Hepatocyte (in vitro differentiated cells): Measurements from ENCODE around the gene TRIM44. TPM values are rescaled to one million over a fixed set of nuclear protein-coding genes. Genes with fewer than 3 reads are reported as not detected.

Source experiments
- DNase-seq: peaks from one replicate; pipeline ENCODE4 v3.0.0-alpha.2; 2016; ENCODE audit warnings: low spot score
- H2AFZ ChIP-seq: fragments of 200-600 bp; sonication (generic); 2 replicates; pipeline ENCODE4 v1.6.0; 2016; ENCODE audit warnings: antibody characterized with exemption, mild to moderate bottlenecking
- H3K27ac ChIP-seq: fragments of 200-600 bp; sonication (generic); 2 replicates; pipeline ENCODE4 v1.5.1; 2016; ENCODE audit warnings: mild to moderate bottlenecking
- H3K27me3 ChIP-seq: fragments of 200-600 bp; sonication (generic); 2 replicates; pipeline ENCODE4 v1.6.1; 2016
- H3K36me3 ChIP-seq: fragments of 200-600 bp; sonication (generic); replicated peaks from 2 replicates; pipeline ENCODE4 v1.5.1; 2016; ENCODE audit warnings: low read depth; ENCODE audit not compliant: insufficient read depth
- H3K4me1 ChIP-seq: fragments of 200-600 bp; sonication (generic); 2 replicates; pipeline ENCODE4 v1.5.1; 2016; ENCODE audit warnings: mild to moderate bottlenecking, moderate library complexity; ENCODE audit not compliant: insufficient read depth
- H3K4me2 ChIP-seq: fragments of 200-600 bp; sonication (generic); 2 replicates; pipeline ENCODE4 v1.6.0; 2016
- H3K4me3 ChIP-seq: fragments of 200-600 bp; sonication (generic); 2 replicates; pipeline ENCODE4 v1.5.1; 2016; ENCODE audit warnings: mild to moderate bottlenecking
- H3K79me2 ChIP-seq: fragments of 200-600 bp; sonication (generic); 2 replicates; pipeline ENCODE4 v1.6.0; 2017; ENCODE audit warnings: mild to moderate bottlenecking
- H3K9me2 ChIP-seq: fragments of 200-600 bp; sonication (generic); replicated peaks from 2 replicates; pipeline ENCODE4 v1.6.0; 2017; ENCODE audit warnings: mild to moderate bottlenecking; ENCODE audit not compliant: insufficient read depth
- H3K9me3 ChIP-seq: fragments of 200-600 bp; sonication (generic); 2 replicates; pipeline ENCODE4 v1.5.1; 2016; ENCODE audit warnings: low read depth, mild to moderate bottlenecking
- H4K20me1 ChIP-seq: fragments of 200-600 bp; sonication (generic); 2 replicates; pipeline ENCODE4 v1.6.0; 2016; ENCODE audit warnings: mild to moderate bottlenecking; ENCODE audit not compliant: insufficient read depth, poor library complexity, severe bottlenecking
- CTCF ChIP-seq: fragments of 200-600 bp; sonication (generic); IDR thresholded peaks from 2 replicates; pipeline ENCODE4 v1.5.1; 2016; ENCODE audit warnings: antibody characterized with exemption, mild to moderate bottlenecking; ENCODE audit not compliant: poor library complexity
- EZH2 ChIP-seq: fragments of 200-600 bp; sonication (generic); IDR thresholded peaks from 2 replicates; pipeline ENCODE4 v1.6.1; 2016; ENCODE audit warnings: antibody characterized with exemption, mild to moderate bottlenecking, borderline replicate concordance
- EZH2phosphoT487 ChIP-seq: fragments of 200-600 bp; sonication (generic); IDR thresholded peaks from one replicate; pipeline ENCODE4 v1.6.1; 2018; ENCODE audit warnings: antibody characterized with exemption, mild to moderate bottlenecking, low read depth, moderate library complexity; ENCODE audit not compliant: unreplicated experiment, severe bottlenecking
- WGBS: methylation state at CpG from one replicate; pipeline ENCODE4 v1.1.6; 2016; ENCODE audit warnings: low lambda C conversion rate; ENCODE audit errors: missing lambda C conversion rate; 5-methylcytosine and 5-hydroxymethylcytosine counted together
- polyA plus RNA-seq: library from polyadenylated mRNA; unstranded; fragments of >200 nt; fragmentation: Nextera tagmentation; extraction: Ambion mirVana; gene quantifications from 2 replicates; pipeline ENCODE4 v1.2.1, GENCODE V29; 2016
- total RNA-seq: library from RNA; depleted of rRNA; stranded (reverse); fragments of >200 nt; gene quantifications from 2 replicates; pipeline ENCODE4 v1.2.3, GENCODE V29; 2014

Gene TRIM44
- total and polyA plus RNA-seq, 2 experiments from 2014 or later, result 20.8 to 43.2 TPM

GRCh38 chr11:35852056-35852455, 189.5 kb downstream of the TRIM44 start:
- no peaks in the 10 kb centered on the region for H3K79me2 ChIP-seq
- no peak for DNase-seq
- no peak for TF ChIP-seq CTCF
- no peak for TF ChIP-seq EZH2phosphoT487
- TF ChIP-seq EZH2, result no peak

GRCh38 chr11:35853971-35854370, 191.4 kb downstream of the TRIM44 start:
- TF ChIP-seq CTCF (no peak), EZH2 (no peak)
- 77% methylated on average over 5 of the region's 5 CpGs for WGBS
- Histone ChIP-seq H3K4me2 (no peak overlapping the region), H3K4me3 (no peak overlapping the region), H3K36me3 (no peaks in the 10 kb centered on the region), H3K4me1 (no peaks in the 10 kb centered on the region), H3K79me2 (no peaks in the 10 kb centered on the region), H3K27me3 (no peaks in the 10 kb centered on the region), H3K9me3 (no peaks in the 10 kb centered on the region), H2AFZ (no peak overlapping the region), H4K20me1 (no peaks in the 10 kb centered on the region), H3K9me2 (no peaks in the 10 kb centered on the region), H3K27ac (no peak overlapping the region)
- no peak for DNase-seq

More at GRCh38 chr11:35852056-35852455, 189.5 kb downstream of the TRIM44 start:
- H3K27me3 ChIP-seq, result peaks cover 10% of the 10 kb centered on the region
- no peaks in the 10 kb centered on the region for H4K20me1 ChIP-seq
- H3K27ac ChIP-seq, result no peak overlapping the region
- H3K4me3 ChIP-seq, result no peak overlapping the region
- H3K9me3 ChIP-seq, result no peaks in the 10 kb centered on the region
- no peaks in the 10 kb centered on the region for H3K9me2 ChIP-seq
- no peak overlapping the region for H3K4me2 ChIP-seq
- no peak overlapping the region for H2AFZ ChIP-seq
- H3K4me1 ChIP-seq, result no peaks in the 10 kb centered on the region
- no peaks in the 10 kb centered on the region for H3K36me3 ChIP-seq
- 86% methylated on average over 6 of the region's 6 CpGs for WGBS

GRCh38 chr11:35855671-35856070, 193.1 kb downstream of the TRIM44 start:
- H3K36me3 ChIP-seq, result no peaks in the 10 kb centered on the region
- no peak overlapping the region for H3K4me3 ChIP-seq
- no peaks in the 10 kb centered on the region for H4K20me1 ChIP-seq
- no peak overlapping the region for H3K27ac ChIP-seq
- H3K27me3 ChIP-seq, result no peaks in the 10 kb centered on the region
- H3K4me1 ChIP-seq, result no peaks in the 10 kb centered on the region
- H3K9me2 ChIP-seq, result no peaks in the 10 kb centered on the region
- no peaks in the 10 kb centered on the region for H3K79me2 ChIP-seq
- TF ChIP-seq EZH2phosphoT487 (no peak), CTCF (no peak), EZH2 (no peak)
- H3K9me3 ChIP-seq, result no peaks in the 10 kb centered on the region
- no peak overlapping the region for H3K4me2 ChIP-seq
- no peak overlapping the region for H2AFZ ChIP-seq
- no peak for DNase-seq

GRCh38 chr11:35856259-35856658, 193.7 kb downstream of the TRIM44 start:
- no peak overlapping the region for H2AFZ ChIP-seq
- H3K9me2 ChIP-seq, result no peaks in the 10 kb centered on the region
- H3K9me3 ChIP-seq, result no peaks in the 10 kb centered on the region
- no peak overlapping the region for H3K27ac ChIP-seq
- TF ChIP-seq EZH2phosphoT487, result no peak
- no peak for TF ChIP-seq CTCF
- no peaks in the 10 kb centered on the region for H3K79me2 ChIP-seq
- H3K4me3 ChIP-seq, result no peak overlapping the region
- H3K4me1 ChIP-seq, result no peaks in the 10 kb centered on the region
- no peaks in the 10 kb centered on the region for H3K36me3 ChIP-seq
- no peak for DNase-seq
- H3K27me3 ChIP-seq, result no peaks in the 10 kb centered on the region
- H3K4me2 ChIP-seq, result no peak overlapping the region
- WGBS, result 80% methylated on average over 2 of the region's 2 CpGs
- H4K20me1 ChIP-seq, result no peaks in the 10 kb centered on the region
